Skin epidermis (tissue), 12 donors: ENCODE measurements around the gene TMEM168.
"Not testable (repeated sequence)": the region's sequence is repeated elsewhere in the genome, so short reads cannot be mapped to it uniquely, and the experiment has no call there.

ENCODE experiments used
- H3K27ac ChIP-seq, 21 experiments: fragments of 200-600 bp; sonication (generic) in 11 of 21; one replicate each; pipeline ENCODE4 v1.5.0; 2020; ENCODE audit warnings: mild to moderate bottlenecking in 3 of 21, inconsistent platforms in 2 of 21, moderate library complexity in 2 of 21
- H3K4me3 ChIP-seq, 7 experiments: fragments of 200-600 bp; sonication (generic) in 2 of 7; one replicate each; pipeline ENCODE4 v1.5.0; 2020; ENCODE audit warnings: inconsistent platforms in 2 of 7, mild to moderate bottlenecking in 2 of 7, moderate library complexity in 1 of 7

Gene TMEM168

GRCh38 chr7:112735261-112735660, 54.9 kb downstream of the TMEM168 start:
- H3K27ac ChIP-seq: no peak overlapping the region

DNA sequence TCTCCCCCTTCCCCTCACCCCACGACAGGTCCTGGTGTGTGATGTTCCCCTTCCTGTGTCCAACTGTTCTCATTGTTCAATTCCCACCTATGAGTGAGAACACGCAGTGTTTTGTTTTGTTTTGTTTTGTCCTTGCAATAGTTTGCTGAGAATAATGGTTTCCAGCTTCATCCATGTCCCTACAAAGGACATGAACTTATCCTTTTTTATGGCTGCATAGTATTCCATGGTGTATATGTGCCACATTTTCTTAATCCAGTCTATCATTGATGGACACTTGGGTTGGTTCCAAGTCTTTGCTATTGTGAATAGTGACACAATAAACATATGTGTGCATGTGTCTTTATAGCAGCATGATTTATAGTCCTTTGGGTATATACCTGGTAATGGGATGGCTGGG, 58.9 kb downstream of the TMEM168 start:
- not testable (repeated sequence) for H3K4me3 ChIP-seq, H3K27ac ChIP-seq

More at GRCh38 chr7:112735261-112735660, 54.9 kb downstream of the TMEM168 start:
- H3K4me3 ChIP-seq: no peak overlapping the region

GRCh38 chr7:112726076-112726475, 64.1 kb downstream of the TMEM168 start:
- no peak overlapping the region for H3K4me3 ChIP-seq
- no peak overlapping the region for H3K27ac ChIP-seq

DNA sequence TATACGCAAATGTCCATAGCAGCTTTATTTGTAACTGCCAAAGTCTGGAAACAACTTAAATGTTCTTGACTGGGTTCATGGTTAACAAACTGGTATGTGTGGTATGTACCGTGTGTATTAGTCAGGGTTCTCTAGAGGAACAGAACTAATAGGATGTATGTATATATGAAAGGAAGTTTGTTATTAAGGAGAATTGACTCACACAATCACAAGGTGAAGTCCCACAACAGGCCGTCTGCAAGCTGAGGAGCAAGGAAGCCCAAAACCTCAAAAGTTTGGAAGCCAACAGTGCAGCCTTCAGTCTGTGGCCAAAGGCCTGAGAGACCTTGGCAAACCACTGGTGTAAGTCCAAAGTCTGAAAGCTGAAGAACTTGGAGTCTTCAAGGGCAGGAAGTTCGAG, 66.8 kb downstream of the TMEM168 start:
- Histone ChIP-seq H3K4me3 (no peak overlapping the region), H3K27ac (no peak overlapping the region)

- H3K27ac ChIP-seq: no peak overlapping the region
- no peak overlapping the region for H3K4me3 ChIP-seq
These were observed 68.8 kb downstream of the TMEM168 start for GRCh38 chr7:112721366-112721765.

- H3K27ac ChIP-seq: no peak overlapping the region
- H3K4me3 ChIP-seq: no peak overlapping the region
These were observed 74.7 kb downstream of the TMEM168 start for GRCh38 chr7:112715525-112715924.

DNA sequence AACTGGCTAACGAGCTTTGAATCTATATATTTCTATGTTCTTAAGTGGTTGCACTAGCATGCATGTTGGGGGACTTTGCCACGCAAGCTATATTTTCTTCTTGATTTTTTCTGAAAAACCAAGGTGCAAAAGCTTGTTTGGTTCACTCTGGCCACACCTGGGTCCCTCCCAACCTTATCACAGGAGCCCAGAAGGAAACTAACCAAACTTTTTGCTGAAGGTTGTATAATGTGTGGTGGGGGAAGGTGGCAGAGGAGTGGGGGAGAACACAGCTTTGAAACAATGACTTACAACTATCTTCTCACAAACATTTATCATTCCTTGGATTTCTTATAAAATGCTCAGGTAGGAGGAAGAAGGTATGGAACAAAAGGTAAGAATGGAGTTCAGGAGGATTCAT, 75.3 kb downstream of the TMEM168 start:
- H3K4me3 ChIP-seq: no peak overlapping the region
- no peak overlapping the region for H3K27ac ChIP-seq
